HUES6 (cell line): ENCODE measurements around the gene MAP4K3.

Source experiments
- H3K27ac ChIP-seq: 2 replicates; pipeline ENCODE4 v1.7.0; 2013; ENCODE audit warnings: low read depth, mild to moderate bottlenecking, low read length, inconsistent platforms
- H3K27me3 ChIP-seq: 2 replicates; pipeline ENCODE4 v1.6.1; 2013; ENCODE audit warnings: low read length; ENCODE audit not compliant: control insufficient read depth, insufficient read depth
- H3K36me3 ChIP-seq: 2 replicates; pipeline ENCODE4 v1.6.1; 2013; ENCODE audit warnings: low read length; ENCODE audit not compliant: control insufficient read depth, insufficient read depth
- H3K4me1 ChIP-seq: 2 replicates; pipeline ENCODE4 v1.6.1; 2013; ENCODE audit warnings: low read length; ENCODE audit not compliant: control insufficient read depth, insufficient read depth
- H3K4me3 ChIP-seq: 2 replicates; pipeline ENCODE4 v1.5.1; 2013; ENCODE audit warnings: low read depth, low read length
- H3K9ac ChIP-seq: one replicate; pipeline ENCODE4 v1.6.1; 2013; ENCODE audit warnings: mild to moderate bottlenecking, low read length
- H3K9me3 ChIP-seq: 2 replicates; pipeline ENCODE4 v1.6.1; 2013; ENCODE audit warnings: low read depth, low read length; ENCODE audit not compliant: control insufficient read depth, insufficient read depth

Gene MAP4K3

GRCh38 chr2:39422700-39423099 is 14.4 kb downstream of the MAP4K3 start:
- no peak overlapping the region for H3K27ac ChIP-seq

GRCh38 chr2:39421354-39421753 is 15.7 kb downstream of the MAP4K3 start:
- H3K4me1 ChIP-seq: peaks cover 24% of the 10 kb centered on the region
- no peak overlapping the region for H3K9ac ChIP-seq
- H3K27ac ChIP-seq: no peak overlapping the region
- H3K9me3 ChIP-seq: no peaks in the 10 kb centered on the region; the same call in 1 of the 2 replicates
- H3K36me3 ChIP-seq: no peaks in the 10 kb centered on the region
- no peaks in the 10 kb centered on the region for H3K27me3 ChIP-seq
- no peak overlapping the region for H3K4me3 ChIP-seq

More at GRCh38 chr2:39422700-39423099, 14.4 kb downstream of the MAP4K3 start:
- Histone ChIP-seq H3K36me3 (no peaks in the 10 kb centered on the region), H3K27me3 (no peaks in the 10 kb centered on the region), H3K9me3 (no peaks in the 10 kb centered on the region; the same call in 1 of the 2 replicates), H3K4me1 (peaks cover 25% of the 10 kb centered on the region), H3K9ac (no peak overlapping the region), H3K4me3 (no peak overlapping the region)

GRCh38 chr2:39419282-39420223 is 17.5 kb downstream of the MAP4K3 start:
- H3K4me3 ChIP-seq: no peak overlapping the region
- no peaks in the 10 kb centered on the region for H3K36me3 ChIP-seq
- H3K27me3 ChIP-seq: no peaks in the 10 kb centered on the region
- no peak overlapping the region; the same call in 1 of the 2 replicates for H3K27ac ChIP-seq
- H3K9ac ChIP-seq: no peak overlapping the region
- no peaks in the 10 kb centered on the region; the same call in 1 of the 2 replicates for H3K9me3 ChIP-seq
- H3K4me1 ChIP-seq: peaks cover 19% of the 10 kb centered on the region

GRCh38 chr2:39418491-39418890 is 18.6 kb downstream of the MAP4K3 start:
- Histone ChIP-seq H3K27ac (no peak overlapping the region), H3K4me3 (no peak overlapping the region), H3K9ac (no peak overlapping the region), H3K4me1 (peaks cover 23% of the 10 kb centered on the region), H3K36me3 (no peaks in the 10 kb centered on the region), H3K9me3 (no peaks in the 10 kb centered on the region; the same call in 1 of the 2 replicates), H3K27me3 (no peaks in the 10 kb centered on the region)

- Histone ChIP-seq H3K27ac (0 out of 2 replicates have a peak overlapping the region, but pooled peaks have one; percentile 45), H3K9me3 (no peaks in the 10 kb centered on the region), H3K36me3 (no peaks in the 10 kb centered on the region), H3K27me3 (no peaks in the 10 kb centered on the region), H3K4me1 (peaks cover 45% of the 10 kb centered on the region), H3K9ac (no peak overlapping the region), H3K4me3 (no peak overlapping the region)
Measured at GRCh38 chr2:39416140-39416539, 20.9 kb downstream of the MAP4K3 start.

- H3K27me3 ChIP-seq: no peaks in the 10 kb centered on the region
- H3K9me3 ChIP-seq: no peaks in the 10 kb centered on the region
- peaks cover 67% of the 10 kb centered on the region for H3K4me1 ChIP-seq
- H3K36me3 ChIP-seq: no peaks in the 10 kb centered on the region
- H3K9ac ChIP-seq: no peak overlapping the region
- no peak overlapping the region for H3K27ac ChIP-seq
- no peak overlapping the region for H3K4me3 ChIP-seq
Measured at GRCh38 chr2:39413063-39413737, 23.9 kb downstream of the MAP4K3 start.

GRCh38 chr2:39411181-39411944 is 25.7 kb downstream of the MAP4K3 start:
- no peaks in the 10 kb centered on the region for H3K9me3 ChIP-seq
- H3K36me3 ChIP-seq: no peaks in the 10 kb centered on the region
- H3K4me1 ChIP-seq: peaks cover 71% of the 10 kb centered on the region
- H3K9ac ChIP-seq: no peak overlapping the region
- H3K27me3 ChIP-seq: no peaks in the 10 kb centered on the region
- H3K4me3 ChIP-seq: no peak overlapping the region
- H3K27ac ChIP-seq: no peak overlapping the region

GRCh38 chr2:39409697-39410389 is 27.2 kb downstream of the MAP4K3 start:
- H3K27me3 ChIP-seq: no peaks in the 10 kb centered on the region
- H3K9me3 ChIP-seq: no peaks in the 10 kb centered on the region
- H3K4me1 ChIP-seq: peaks cover 77% of the 10 kb centered on the region
- no peak overlapping the region for H3K27ac ChIP-seq
- no peaks in the 10 kb centered on the region for H3K36me3 ChIP-seq
- no peak overlapping the region for H3K4me3 ChIP-seq
- H3K9ac ChIP-seq: no peak overlapping the region

- Histone ChIP-seq H3K27me3 (no peaks in the 10 kb centered on the region), H3K9me3 (no peaks in the 10 kb centered on the region), H3K27ac (no peak overlapping the region; the same call in 1 of the 2 replicates), H3K4me3 (no peak overlapping the region), H3K4me1 (peaks cover 72% of the 10 kb centered on the region), H3K36me3 (no peaks in the 10 kb centered on the region), H3K9ac (no peak overlapping the region)
Measured at GRCh38 chr2:39408351-39409136, 28.5 kb downstream of the MAP4K3 start.
